ENCODE data around the gene MFN2. TPM values are rescaled to one million over a fixed set of nuclear protein-coding genes. Genes with fewer than 3 reads are reported as not detected.
A peak's percentile ranks its signal among the peaks of the same experiment; 100 is the strongest.

The MFN2 gene
- total RNA-seq, 3 donors from 2014 or later (not counting 1 experiment from before 2014, with no cell fraction given): 54.7 to 65.9 (median 55.8) TPM

- no peak for ATAC-seq
- Mint-ChIP-seq H3K4me3 (no peak overlapping the region), H3K27me3 (ENCODE audit: low read depth in 2 of 2) (no peaks in the 10 kb centered on the region), H3K36me3 (peaks cover 2% of the 10 kb centered on the region), H3K4me1 (peaks cover 0 to 5% of the 10 kb centered on the region in 2 donors), H3K27ac (no peak overlapping the region), H3K9me3 (no peaks in the 10 kb centered on the region)
- Histone ChIP-seq H3K27ac (ENCODE audit: low read length) (no peak overlapping the region), H3K9me3 (ENCODE audit: control insufficient read depth, insufficient read depth, low read length) (no peaks in the 10 kb centered on the region), H3K4me1 (ENCODE audit: control insufficient read depth, insufficient read depth, low read length) (no peaks in the 10 kb centered on the region), H3K4me3 (ENCODE audit: low read length) (no peak overlapping the region), H3K36me3 (ENCODE audit: control insufficient read depth, insufficient read depth, low read length) (peaks cover 36% of the 10 kb centered on the region), H3K27me3 (ENCODE audit: control insufficient read depth, insufficient read depth, low read length) (no peaks in the 10 kb centered on the region)
- WGBS (ENCODE audit: insufficient coverage): 95% methylated on average over 7 of the region's 8 CpGs
- intact Hi-C loops (cut with micrococcal nuclease): no loop called here
- TF ChIP-seq, protein P1, sequence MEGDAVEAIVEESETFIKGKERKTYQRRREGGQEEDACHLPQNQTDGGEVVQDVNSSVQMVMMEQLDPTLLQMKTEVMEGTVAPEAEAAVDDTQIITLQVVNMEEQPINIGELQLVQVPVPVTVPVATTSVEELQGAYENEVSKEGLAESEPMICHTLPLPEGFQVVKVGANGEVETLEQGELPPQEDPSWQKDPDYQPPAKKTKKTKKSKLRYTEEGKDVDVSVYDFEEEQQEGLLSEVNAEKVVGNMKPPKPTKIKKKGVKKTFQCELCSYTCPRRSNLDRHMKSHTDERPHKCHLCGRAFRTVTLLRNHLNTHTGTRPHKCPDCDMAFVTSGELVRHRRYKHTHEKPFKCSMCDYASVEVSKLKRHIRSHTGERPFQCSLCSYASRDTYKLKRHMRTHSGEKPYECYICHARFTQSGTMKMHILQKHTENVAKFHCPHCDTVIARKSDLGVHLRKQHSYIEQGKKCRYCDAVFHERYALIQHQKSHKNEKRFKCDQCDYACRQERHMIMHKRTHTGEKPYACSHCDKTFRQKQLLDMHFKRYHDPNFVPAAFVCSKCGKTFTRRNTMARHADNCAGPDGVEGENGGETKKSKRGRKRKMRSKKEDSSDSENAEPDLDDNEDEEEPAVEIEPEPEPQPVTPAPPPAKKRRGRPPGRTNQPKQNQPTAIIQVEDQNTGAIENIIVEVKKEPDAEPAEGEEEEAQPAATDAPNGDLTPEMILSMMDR (IDR thresholded peaks at IDR 0.05): no peak
- DNase-seq: no peak
Measured at GRCh38 chr1:12012560-12013316, 32.5 kb downstream of the MFN2 start.

GRCh38 chr1:12014141-12014991 is 34.1 kb downstream of the MFN2 start:
- Histone ChIP-seq H3K27ac (ENCODE audit: low read length) (no peak overlapping the region), H3K27me3 (ENCODE audit: control insufficient read depth, insufficient read depth, low read length) (no peaks in the 10 kb centered on the region), H3K9me3 (ENCODE audit: control insufficient read depth, insufficient read depth, low read length) (no peaks in the 10 kb centered on the region), H3K36me3 (ENCODE audit: control insufficient read depth, insufficient read depth, low read length) (peaks cover 33% of the 10 kb centered on the region), H3K4me3 (ENCODE audit: low read length) (no peak overlapping the region), H3K4me1 (ENCODE audit: control insufficient read depth, insufficient read depth, low read length) (peaks cover 4% of the 10 kb centered on the region)
- DNase-seq (peak in 1 of 2 donors; percentile 21), ATAC-seq (no peak)
- H3K4me1 Mint-ChIP-seq: peaks cover 3 to 9% of the 10 kb centered on the region in 2 donors
- 80% methylated on average over 15 of the region's 16 CpGs for WGBS (ENCODE audit: insufficient coverage)
- intact Hi-C loops (cut with micrococcal nuclease): no loop called here
- TF ChIP-seq, protein P1 (IDR thresholded peaks at IDR 0.05): no peak
- peak overlapping the region in 1 of 2 donors; percentile 63 for H3K27ac Mint-ChIP-seq
- no peaks in the 10 kb centered on the region for H3K36me3 Mint-ChIP-seq
- H3K27me3 Mint-ChIP-seq (ENCODE audit: low read depth in 2 of 2): no peaks in the 10 kb centered on the region
- H3K9me3 Mint-ChIP-seq: no peaks in the 10 kb centered on the region
- H3K4me3 Mint-ChIP-seq: no peak overlapping the region

- Mint-ChIP-seq H3K36me3 (no peaks in the 10 kb centered on the region), H3K9me3 (no peaks in the 10 kb centered on the region), H3K27me3 (ENCODE audit: low read depth in 2 of 2) (no peaks in the 10 kb centered on the region), H3K27ac (no peak overlapping the region), H3K4me1 (peaks cover 6 to 16% of the 10 kb centered on the region in 2 donors), H3K4me3 (no peak overlapping the region)
- Histone ChIP-seq H3K9me3 (ENCODE audit: control insufficient read depth, insufficient read depth, low read length) (no peaks in the 10 kb centered on the region), H3K4me1 (ENCODE audit: control insufficient read depth, insufficient read depth, low read length) (peaks cover 9% of the 10 kb centered on the region), H3K36me3 (ENCODE audit: control insufficient read depth, insufficient read depth, low read length) (peaks cover 29% of the 10 kb centered on the region), H3K27ac (ENCODE audit: low read length) (no peak overlapping the region), H3K4me3 (ENCODE audit: low read length) (no peak overlapping the region), H3K27me3 (ENCODE audit: control insufficient read depth, insufficient read depth, low read length) (no peaks in the 10 kb centered on the region)
- intact Hi-C loops (cut with micrococcal nuclease): no loop called here
- TF ChIP-seq, protein P1 (IDR thresholded peaks at IDR 0.05): no peak
- 95% methylated on average over 8 of the region's 10 CpGs for WGBS (ENCODE audit: insufficient coverage)
- no peak for DNase-seq
- ATAC-seq: no peak
Measured at GRCh38 chr1:12015001-12015491, 34.8 kb downstream of the MFN2 start.

Measured in natural killer cell (primary cell).